ENCODE data around the gene CYP4A22. TPM values are rescaled to one million over a fixed set of nuclear protein-coding genes. Genes with fewer than 3 reads are reported as not detected.

The CYP4A22 gene
- total and polyA plus RNA-seq, 9 of the 15 experiments (the other 6 are each of a cell fraction or from before 2014, with no cell fraction given), result 0.07 TPM; not detected in 8

DNA sequence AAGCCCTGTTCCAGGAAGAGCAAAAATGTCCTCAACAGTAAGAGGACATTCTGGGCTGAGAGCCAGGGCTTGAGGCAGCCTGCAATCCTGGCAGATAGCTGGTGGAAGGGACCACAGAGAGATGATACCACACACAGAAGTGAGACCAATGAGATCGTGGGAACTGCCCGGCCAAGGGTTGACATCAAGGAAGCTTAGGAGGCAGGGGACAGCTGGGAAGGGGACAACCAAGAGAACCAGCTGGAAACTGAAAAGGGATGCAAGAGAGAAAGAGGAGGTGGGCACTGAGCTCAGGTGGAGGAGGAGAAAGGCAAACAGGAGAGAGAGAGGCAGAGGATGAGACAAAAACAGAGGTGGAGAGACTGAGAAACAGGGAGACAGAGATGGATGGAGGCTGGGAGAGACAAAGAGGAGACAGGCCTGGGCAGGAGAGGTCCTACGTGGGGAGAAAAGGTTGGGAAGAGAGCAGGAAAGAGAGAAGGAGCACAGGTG, 43.4 kb downstream of the CYP4A22 start (continued):
- TF ChIP-seq, protein P1, sequence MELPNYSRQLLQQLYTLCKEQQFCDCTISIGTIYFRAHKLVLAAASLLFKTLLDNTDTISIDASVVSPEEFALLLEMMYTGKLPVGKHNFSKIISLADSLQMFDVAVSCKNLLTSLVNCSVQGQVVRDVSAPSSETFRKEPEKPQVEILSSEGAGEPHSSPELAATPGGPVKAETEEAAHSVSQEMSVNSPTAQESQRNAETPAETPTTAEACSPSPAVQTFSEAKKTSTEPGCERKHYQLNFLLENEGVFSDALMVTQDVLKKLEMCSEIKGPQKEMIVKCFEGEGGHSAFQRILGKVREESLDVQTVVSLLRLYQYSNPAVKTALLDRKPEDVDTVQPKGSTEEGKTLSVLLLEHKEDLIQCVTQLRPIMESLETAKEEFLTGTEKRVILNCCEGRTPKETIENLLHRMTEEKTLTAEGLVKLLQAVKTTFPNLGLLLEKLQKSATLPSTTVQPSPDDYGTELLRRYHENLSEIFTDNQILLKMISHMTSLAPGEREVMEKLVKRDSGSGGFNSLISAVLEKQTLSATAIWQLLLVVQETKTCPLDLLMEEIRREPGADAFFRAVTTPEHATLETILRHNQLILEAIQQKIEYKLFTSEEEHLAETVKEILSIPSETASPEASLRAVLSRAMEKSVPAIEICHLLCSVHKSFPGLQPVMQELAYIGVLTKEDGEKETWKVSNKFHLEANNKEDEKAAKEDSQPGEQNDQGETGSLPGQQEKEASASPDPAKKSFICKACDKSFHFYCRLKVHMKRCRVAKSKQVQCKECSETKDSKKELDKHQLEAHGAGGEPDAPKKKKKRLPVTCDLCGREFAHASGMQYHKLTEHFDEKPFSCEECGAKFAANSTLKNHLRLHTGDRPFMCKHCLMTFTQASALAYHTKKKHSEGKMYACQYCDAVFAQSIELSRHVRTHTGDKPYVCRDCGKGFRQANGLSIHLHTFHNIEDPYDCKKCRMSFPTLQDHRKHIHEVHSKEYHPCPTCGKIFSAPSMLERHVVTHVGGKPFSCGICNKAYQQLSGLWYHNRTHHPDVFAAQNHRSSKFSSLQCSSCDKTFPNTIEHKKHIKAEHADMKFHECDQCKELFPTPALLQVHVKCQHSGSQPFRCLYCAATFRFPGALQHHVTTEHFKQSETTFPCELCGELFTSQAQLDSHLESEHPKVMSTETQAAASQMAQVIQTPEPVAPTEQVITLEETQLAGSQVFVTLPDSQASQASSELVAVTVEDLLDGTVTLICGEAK (IDR thresholded peaks at IDR 0.05), result peak; percentile 66
- TF ChIP-seq, protein P1 (CRISPR knock-in tag; IDR thresholded peaks at IDR 0.05), result no peak
- no peak for TF ChIP-seq ZNF311 (CRISPR knock-in tag; IDR thresholded peaks at IDR 0.05)
- TF ChIP-seq ZNF561 (CRISPR knock-in tag; conservative IDR thresholded peaks at IDR 0.05), result no peak
- TF ChIP-seq, protein P2, sequence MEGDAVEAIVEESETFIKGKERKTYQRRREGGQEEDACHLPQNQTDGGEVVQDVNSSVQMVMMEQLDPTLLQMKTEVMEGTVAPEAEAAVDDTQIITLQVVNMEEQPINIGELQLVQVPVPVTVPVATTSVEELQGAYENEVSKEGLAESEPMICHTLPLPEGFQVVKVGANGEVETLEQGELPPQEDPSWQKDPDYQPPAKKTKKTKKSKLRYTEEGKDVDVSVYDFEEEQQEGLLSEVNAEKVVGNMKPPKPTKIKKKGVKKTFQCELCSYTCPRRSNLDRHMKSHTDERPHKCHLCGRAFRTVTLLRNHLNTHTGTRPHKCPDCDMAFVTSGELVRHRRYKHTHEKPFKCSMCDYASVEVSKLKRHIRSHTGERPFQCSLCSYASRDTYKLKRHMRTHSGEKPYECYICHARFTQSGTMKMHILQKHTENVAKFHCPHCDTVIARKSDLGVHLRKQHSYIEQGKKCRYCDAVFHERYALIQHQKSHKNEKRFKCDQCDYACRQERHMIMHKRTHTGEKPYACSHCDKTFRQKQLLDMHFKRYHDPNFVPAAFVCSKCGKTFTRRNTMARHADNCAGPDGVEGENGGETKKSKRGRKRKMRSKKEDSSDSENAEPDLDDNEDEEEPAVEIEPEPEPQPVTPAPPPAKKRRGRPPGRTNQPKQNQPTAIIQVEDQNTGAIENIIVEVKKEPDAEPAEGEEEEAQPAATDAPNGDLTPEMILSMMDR (IDR thresholded peaks at IDR 0.05 in 2 of 3, conservative IDR thresholded peaks at IDR 0.05 in 1 of 3; ENCODE audit: insufficient read depth in 2 of 3, low read depth in 1 of 3, low read length in 3 of 3), result no peak
- TF ChIP-seq, protein P3, sequence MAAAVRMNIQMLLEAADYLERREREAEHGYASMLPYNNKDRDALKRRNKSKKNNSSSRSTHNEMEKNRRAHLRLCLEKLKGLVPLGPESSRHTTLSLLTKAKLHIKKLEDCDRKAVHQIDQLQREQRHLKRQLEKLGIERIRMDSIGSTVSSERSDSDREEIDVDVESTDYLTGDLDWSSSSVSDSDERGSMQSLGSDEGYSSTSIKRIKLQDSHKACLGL (CRISPR knock-in tag; IDR thresholded peaks at IDR 0.05; ENCODE audit: borderline replicate concordance, poor library complexity, severe bottlenecking), result no peak
- no peak for TF ChIP-seq BRD9 (IDR thresholded peaks at IDR 0.05; ENCODE audit: low read depth, partially characterized antibody)
- TF ChIP-seq ZC3H8 (IDR thresholded peaks at IDR 0.05), result no peak
- TF ChIP-seq, protein P4, sequence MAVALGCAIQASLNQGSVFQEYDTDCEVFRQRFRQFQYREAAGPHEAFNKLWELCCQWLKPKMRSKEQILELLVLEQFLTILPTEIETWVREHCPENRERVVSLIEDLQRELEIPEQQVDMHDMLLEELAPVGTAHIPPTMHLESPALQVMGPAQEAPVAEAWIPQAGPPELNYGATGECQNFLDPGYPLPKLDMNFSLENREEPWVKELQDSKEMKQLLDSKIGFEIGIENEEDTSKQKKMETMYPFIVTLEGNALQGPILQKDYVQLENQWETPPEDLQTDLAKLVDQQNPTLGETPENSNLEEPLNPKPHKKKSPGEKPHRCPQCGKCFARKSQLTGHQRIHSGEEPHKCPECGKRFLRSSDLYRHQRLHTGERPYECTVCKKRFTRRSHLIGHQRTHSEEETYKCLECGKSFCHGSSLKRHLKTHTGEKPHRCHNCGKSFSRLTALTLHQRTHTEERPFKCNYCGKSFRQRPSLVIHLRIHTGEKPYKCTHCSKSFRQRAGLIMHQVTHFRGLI (CRISPR knock-in tag; IDR thresholded peaks at IDR 0.05), result no peak
- TF ChIP-seq, protein P5, sequence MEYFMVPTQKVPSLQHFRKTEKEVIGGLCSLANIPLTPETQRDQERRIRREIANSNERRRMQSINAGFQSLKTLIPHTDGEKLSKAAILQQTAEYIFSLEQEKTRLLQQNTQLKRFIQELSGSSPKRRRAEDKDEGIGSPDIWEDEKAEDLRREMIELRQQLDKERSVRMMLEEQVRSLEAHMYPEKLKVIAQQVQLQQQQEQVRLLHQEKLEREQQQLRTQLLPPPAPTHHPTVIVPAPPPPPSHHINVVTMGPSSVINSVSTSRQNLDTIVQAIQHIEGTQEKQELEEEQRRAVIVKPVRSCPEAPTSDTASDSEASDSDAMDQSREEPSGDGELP (CRISPR knock-in tag; IDR thresholded peaks at IDR 0.05; ENCODE audit: borderline replicate concordance), result no peak
- TF ChIP-seq PHTF2 (CRISPR knock-in tag; IDR thresholded peaks at IDR 0.05), result no peak
- TF ChIP-seq KLF6 (CRISPR knock-in tag; IDR thresholded peaks at IDR 0.05; ENCODE audit: borderline replicate concordance), result no peak
- no peak for TF ChIP-seq JUNB (CRISPR knock-in tag; conservative IDR thresholded peaks at IDR 0.05)
- TF ChIP-seq CBX3 (IDR thresholded peaks at IDR 0.05; ENCODE audit: borderline replicate concordance in 1 of 2, low read length in 2 of 2), result no peak

All from K562 (cell line).